HepG2 (cell line): Measurements from ENCODE around the gene TGM2. TPM values are rescaled to one million over a fixed set of nuclear protein-coding genes. Genes with fewer than 3 reads are reported as not detected.
A peak's percentile ranks its signal among the peaks of the same experiment; 100 is the strongest.

ENCODE experiments used
- ISL2 ChIP-seq: sonication (generic); formaldehyde crosslinking; IDR thresholded peaks from 2 replicates; pipeline ENCODE4 v1.5.0; 2020; ENCODE audit warnings: missing genetic modification reagents
- MEIS2 ChIP-seq: sonication (generic); formaldehyde crosslinking; IDR thresholded peaks from 2 replicates; pipeline ENCODE4 v1.9.0; 2021; ENCODE audit warnings: mild to moderate bottlenecking, missing genetic modification reagents
- NBN ChIP-seq: fragments of 450-650 bp; conservative IDR thresholded peaks from 2 replicates; pipeline ENCODE4 v1.6.1; 2017
- PHF8 ChIP-seq: sonication (generic); formaldehyde crosslinking; IDR thresholded peaks from 2 replicates; pipeline ENCODE4 v1.5.0; 2020; ENCODE audit warnings: missing genetic modification reagents
- RELA ChIP-seq: sonication (generic); formaldehyde crosslinking; IDR thresholded peaks from 2 replicates; pipeline ENCODE4 v1.4.0; 2020; ENCODE audit warnings: missing genetic modification reagents
- REST ChIP-seq, 2 experiments: IDR thresholded peaks; 2 replicates each; pipeline ENCODE4 v1.6.1; 2011 to 2012; ENCODE audit warnings: low read length in 2 of 2, borderline replicate concordance in 1 of 2, low read depth in 1 of 2, mild to moderate bottlenecking in 1 of 2, moderate library complexity in 1 of 2
- ZNF101 ChIP-seq: sonication (generic); formaldehyde crosslinking; IDR thresholded peaks from 2 replicates; pipeline ENCODE4 v1.4.0; 2020; ENCODE audit warnings: mild to moderate bottlenecking, low read depth, missing genetic modification reagents, borderline replicate concordance
- ZNF232 ChIP-seq: sonication (generic); formaldehyde crosslinking; IDR thresholded peaks from 2 replicates; pipeline ENCODE4 v1.4.0; 2020; ENCODE audit warnings: missing genetic modification reagents, borderline replicate concordance
- ZNF264 ChIP-seq: sonication (generic); formaldehyde crosslinking; IDR thresholded peaks from 2 replicates; pipeline ENCODE4 v1.4.0; 2020; ENCODE audit warnings: missing genetic modification reagents
- ZNF281 ChIP-seq: sonication (generic); formaldehyde crosslinking; IDR thresholded peaks from 2 replicates; pipeline ENCODE4 v1.4.0; 2020; ENCODE audit warnings: missing genetic modification reagents, borderline replicate concordance
- ZNF770 ChIP-seq: sonication (generic); formaldehyde crosslinking; IDR thresholded peaks from 2 replicates; pipeline ENCODE4 v1.5.0; 2020; ENCODE audit warnings: mild to moderate bottlenecking, missing genetic modification reagents
- ZNF792 ChIP-seq: IDR thresholded peaks from 2 replicates; pipeline ENCODE4 v1.6.1; 2016
- ZSCAN12 ChIP-seq: sonication (generic); formaldehyde crosslinking; IDR thresholded peaks from 2 replicates; pipeline ENCODE4 v1.9.0; 2021; ENCODE audit warnings: mild to moderate bottlenecking, missing genetic modification reagents
- polyA plus RNA-seq, 8 experiments: library from polyadenylated mRNA; depleted of rRNA in 3 of 8; stranded (reverse) in 7 of 8; unstranded in 1 of 8; fragments of >200 nt; fragmentation: Illumina TruSeq in 4 of 8; extraction: Trizol in 4 of 8; gene quantifications; 2 replicates each; pipeline versions ENCODE4 v1.2.1 to v1.2.3, GENCODE V29; 2011 to 2016; ENCODE audit warnings: low read depth in 4 of 8, missing spikeins in 1 of 8, mixed read lengths in 1 of 8; ENCODE audit not compliant: insufficient read depth in 1 of 8
- total RNA-seq, 5 experiments: library from RNA; depleted of rRNA; stranded (reverse); fragments of >200 nt; fragmentation: Illumina TruSeq; extraction: Trizol; gene quantifications; 2 replicates each; pipeline ENCODE4 v1.2.3, GENCODE V29; 2016; ENCODE audit warnings: low read depth in 1 of 5
- TF ChIP-seq, protein P1 (sequence below): sonication (generic); formaldehyde crosslinking; IDR thresholded peaks from 2 replicates; pipeline ENCODE4 v1.5.1; 2020; ENCODE audit warnings: missing genetic modification reagents, mild to moderate bottlenecking, borderline replicate concordance
- TF ChIP-seq, protein P2 (sequence below): sonication (generic); formaldehyde crosslinking; IDR thresholded peaks from 2 replicates; pipeline ENCODE4 v1.4.0; 2020; ENCODE audit warnings: missing genetic modification reagents

The TGM2 gene
- total and polyA plus RNA-seq, 2 of the 13 experiments (the other 11 are each of a cell fraction or from before 2014, with no cell fraction given): 4.2 to 46.4 TPM

GRCh38 chr20:38165089-38165965 lies at the start of gene TGM2 (continued):
- TF ChIP-seq, protein P1, sequence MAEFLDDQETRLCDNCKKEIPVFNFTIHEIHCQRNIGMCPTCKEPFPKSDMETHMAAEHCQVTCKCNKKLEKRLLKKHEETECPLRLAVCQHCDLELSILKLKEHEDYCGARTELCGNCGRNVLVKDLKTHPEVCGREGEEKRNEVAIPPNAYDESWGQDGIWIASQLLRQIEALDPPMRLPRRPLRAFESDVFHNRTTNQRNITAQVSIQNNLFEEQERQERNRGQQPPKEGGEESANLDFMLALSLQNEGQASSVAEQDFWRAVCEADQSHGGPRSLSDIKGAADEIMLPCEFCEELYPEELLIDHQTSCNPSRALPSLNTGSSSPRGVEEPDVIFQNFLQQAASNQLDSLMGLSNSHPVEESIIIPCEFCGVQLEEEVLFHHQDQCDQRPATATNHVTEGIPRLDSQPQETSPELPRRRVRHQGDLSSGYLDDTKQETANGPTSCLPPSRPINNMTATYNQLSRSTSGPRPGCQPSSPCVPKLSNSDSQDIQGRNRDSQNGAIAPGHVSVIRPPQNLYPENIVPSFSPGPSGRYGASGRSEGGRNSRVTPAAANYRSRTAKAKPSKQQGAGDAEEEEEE (CRISPR knock-in tag): 0 out of 2 replicates have a peak, but pooled peaks have one; percentile 37
- TF ChIP-seq ISL2 (CRISPR knock-in tag) (peak; percentile 42; the same call in 1 of the 2 replicates), MEIS2 (peak; percentile 82), NBN (peak; percentile 92; the same call in 1 of the 2 replicates), ZNF264 (CRISPR knock-in tag) (no peak), ZNF232 (no peak), ZNF770 (peak; percentile 51), RELA (CRISPR knock-in tag) (peak; percentile 95), REST (IDR thresholded peaks at IDR 0.05; ENCODE audit: borderline replicate concordance in 1 of 2, low read depth in 1 of 2, low read length in 2 of 2) (0 out of 4 replicates have a peak, but pooled peaks of 1 of the 2 experiments have one; percentile 30), ZNF792 (CRISPR knock-in tag) (peak; percentile 65), ZSCAN12 (CRISPR knock-in tag) (no peak), ZNF281 (CRISPR knock-in tag) (0 out of 2 replicates have a peak, but pooled peaks have one; percentile 25), PHF8 (CRISPR knock-in tag) (peak; percentile 54), ZNF101 (peak; percentile 79; the same call in 1 of the 2 replicates)
- TF ChIP-seq, protein P2, sequence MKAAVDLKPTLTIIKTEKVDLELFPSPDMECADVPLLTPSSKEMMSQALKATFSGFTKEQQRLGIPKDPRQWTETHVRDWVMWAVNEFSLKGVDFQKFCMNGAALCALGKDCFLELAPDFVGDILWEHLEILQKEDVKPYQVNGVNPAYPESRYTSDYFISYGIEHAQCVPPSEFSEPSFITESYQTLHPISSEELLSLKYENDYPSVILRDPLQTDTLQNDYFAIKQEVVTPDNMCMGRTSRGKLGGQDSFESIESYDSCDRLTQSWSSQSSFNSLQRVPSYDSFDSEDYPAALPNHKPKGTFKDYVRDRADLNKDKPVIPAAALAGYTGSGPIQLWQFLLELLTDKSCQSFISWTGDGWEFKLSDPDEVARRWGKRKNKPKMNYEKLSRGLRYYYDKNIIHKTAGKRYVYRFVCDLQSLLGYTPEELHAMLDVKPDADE (CRISPR knock-in tag): no peak
